GDM1 (cell line): ENCODE results near the gene FKBP1C.
"Not testable (repeated sequence)": the region's sequence is repeated elsewhere in the genome, so short reads cannot be mapped to it uniquely, and the experiment has no call there.

Source experiments
- DNase-seq: peaks from one replicate; lab custom pipeline; 2025; lab: John Stamatoyannopoulos, UW

Gene FKBP1C

DNA sequence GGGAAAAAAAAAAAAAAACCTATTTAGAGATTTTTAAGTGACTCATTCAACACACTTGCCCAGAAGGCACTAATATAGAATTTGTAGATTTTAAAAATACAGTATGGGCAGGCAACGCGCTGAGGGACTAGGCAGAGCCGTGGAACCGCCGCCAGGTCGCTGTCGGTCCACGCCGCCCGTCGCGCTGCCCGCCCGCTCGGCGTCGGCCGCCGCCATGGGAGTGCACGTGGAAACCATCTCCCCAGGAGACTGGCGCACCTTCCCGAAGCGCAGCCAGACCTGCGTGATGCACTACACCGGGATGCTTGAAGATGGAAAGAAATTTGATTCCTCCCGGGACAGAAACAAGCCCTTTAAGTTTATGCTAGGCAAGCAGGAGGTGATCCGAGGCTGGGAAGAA, at the start of gene FKBP1C:
TSS of gene FKBP1C (plus strand) at position 127 of the 400 bp plus-strand sequence.
- DNase-seq, result not testable (repeated sequence)

GRCh38 chr6:63164047-63164803, 47.0 kb upstream of the FKBP1C start:
- DNase-seq, result not testable (repeated sequence)

DNA sequence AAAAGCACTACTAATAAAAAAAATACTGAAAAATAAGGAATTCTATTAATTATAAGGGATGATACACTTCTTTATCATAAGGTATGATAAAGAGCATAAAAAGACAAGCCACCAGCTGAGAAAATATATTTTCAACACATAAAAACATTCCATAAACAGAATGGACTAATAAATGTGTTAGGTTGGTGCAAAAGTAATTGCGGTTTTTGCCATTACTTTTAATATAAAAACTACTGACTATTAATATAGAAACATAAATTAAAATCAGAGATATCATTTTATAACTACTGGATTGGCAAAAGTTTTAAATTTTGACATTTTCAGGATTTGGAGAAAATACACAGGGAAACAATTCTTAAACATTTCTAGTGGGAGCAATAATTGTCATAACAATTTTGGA, 37.1 kb upstream of the FKBP1C start:
- DNase-seq, result no peak

- no peak for DNase-seq
These were observed 35.1 kb upstream of the FKBP1C start for GRCh38 chr6:63176181-63176580.

DNA sequence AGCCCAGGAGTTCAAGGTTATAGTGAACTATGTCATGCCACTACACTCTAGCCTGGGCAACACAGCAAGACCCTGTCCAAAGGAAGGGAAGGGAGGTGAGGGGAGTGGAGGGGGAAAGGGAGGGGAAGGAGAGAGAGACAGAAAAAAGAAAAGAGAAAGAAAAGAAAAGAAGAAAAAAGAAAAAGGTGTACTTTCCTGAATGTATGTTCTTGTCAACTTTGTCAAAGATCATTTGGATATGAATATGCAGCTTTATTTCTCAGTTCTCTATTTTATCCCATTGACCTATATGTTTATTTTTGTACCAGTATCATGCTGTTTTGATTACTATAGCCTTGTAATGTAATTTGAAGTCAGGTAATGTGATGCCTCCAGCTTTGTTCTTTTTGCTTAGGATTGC, 30.9 kb upstream of the FKBP1C start:
- DNase-seq, result no peak

GRCh38 chr6:63186970-63187369, 24.3 kb upstream of the FKBP1C start:
- DNase-seq, result no peak

GRCh38 chr6:63188828-63189227, 22.4 kb upstream of the FKBP1C start:
- no peak for DNase-seq

DNA sequence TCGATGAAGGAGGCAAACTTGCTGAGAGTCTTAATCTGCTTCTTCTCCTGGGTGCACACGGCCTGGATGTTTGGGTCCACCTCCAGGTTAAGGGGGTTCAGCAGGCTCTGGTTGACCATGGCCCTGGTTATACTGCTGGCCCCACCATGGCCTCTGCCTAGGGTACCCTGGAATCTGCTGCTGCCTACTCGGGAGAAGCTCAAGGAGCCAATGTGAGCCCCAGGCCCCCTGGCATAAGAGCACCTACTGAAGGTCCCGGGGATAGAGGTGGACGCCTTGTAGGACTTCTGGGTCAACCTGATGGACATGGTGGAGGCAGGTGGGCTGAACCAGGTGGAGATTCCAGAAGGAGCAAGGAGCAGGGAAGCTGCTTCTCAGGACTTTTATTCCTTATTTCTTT, 17.9 kb upstream of the FKBP1C start:
- no peak for DNase-seq

DNA sequence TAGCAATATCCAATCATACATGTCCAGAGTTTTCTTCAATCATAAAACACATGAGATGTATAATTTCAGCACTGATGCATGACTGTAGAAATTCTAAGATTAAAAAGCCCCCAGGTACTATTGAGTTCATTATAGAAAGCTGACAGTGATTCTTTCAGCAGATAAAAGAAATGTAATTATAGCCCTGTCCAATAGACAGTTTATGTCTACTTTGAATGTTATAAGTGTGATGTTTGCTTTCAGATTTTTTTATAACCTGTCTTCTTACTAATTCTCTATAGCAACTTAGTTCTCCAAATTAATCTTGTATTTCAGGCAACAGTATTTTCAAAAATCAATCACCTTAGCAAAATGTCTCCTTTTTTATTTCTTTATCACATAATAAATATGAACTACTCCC, 13.5 kb upstream of the FKBP1C start:
- no peak for DNase-seq

DNA sequence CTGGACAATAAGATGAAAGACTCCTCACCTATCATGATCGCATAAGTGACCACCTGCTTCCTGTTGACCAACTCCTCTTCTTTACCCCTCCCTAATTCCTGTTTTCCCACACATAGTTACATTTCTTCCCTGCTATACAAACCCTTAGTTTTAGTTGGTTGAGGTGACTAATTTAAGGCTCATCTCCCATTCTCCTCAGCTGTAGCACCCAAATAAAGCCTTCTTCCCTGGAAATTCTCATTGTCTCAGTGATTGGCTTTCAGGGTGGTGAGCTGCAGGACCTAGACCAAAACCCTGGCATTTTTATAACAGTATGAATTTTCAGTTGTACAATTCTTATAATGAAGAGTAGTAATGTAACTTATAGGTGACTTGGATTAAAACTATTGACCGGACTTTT, 2.1 kb downstream of the FKBP1C start:
- no peak for DNase-seq

DNA sequence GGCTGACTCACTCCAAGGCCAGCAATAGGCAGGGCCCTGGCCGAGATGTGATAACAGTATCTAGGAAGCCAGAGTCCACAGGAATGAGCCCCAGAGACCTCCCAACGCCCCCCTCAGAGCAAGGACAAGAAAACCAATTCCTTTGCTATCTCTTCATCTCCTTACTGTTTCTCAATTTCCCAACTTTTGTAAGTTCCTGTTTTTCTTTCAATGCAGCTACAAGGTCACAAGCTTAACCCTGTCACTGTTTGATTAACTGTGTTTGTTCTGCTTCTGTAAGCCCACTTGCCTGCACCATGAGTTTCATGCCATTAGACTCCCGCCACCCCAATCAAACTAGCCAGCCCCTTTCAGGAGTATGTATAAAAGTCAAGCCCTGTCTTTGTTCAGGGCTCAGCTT, 3.5 kb downstream of the FKBP1C start:
- no peak for DNase-seq

DNA sequence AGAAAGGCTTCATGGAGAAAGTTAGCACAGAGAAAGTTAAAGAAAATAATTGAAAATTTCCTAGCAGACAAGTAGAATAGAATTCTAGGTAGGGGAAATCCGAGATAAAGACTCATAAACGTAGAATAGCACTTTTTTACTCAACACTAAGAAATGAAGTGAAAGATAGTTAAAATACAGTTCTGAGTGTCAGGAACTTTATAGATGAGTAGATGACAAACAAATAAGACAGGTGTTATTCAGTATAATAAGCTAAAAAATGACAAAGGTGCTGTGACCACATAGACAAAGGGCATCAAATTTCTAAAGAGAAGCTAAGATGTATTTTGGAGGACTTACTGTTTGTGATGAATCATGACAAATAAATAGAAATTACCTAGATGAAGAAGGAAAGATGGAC, 12.9 kb downstream of the FKBP1C start:
- no peak for DNase-seq

GRCh38 chr6:63225987-63226386, 14.7 kb downstream of the FKBP1C start:
- not testable (repeated sequence) for DNase-seq

GRCh38 chr6:63227928-63228894, 16.9 kb downstream of the FKBP1C start:
- DNase-seq, result not testable (repeated sequence)

DNA sequence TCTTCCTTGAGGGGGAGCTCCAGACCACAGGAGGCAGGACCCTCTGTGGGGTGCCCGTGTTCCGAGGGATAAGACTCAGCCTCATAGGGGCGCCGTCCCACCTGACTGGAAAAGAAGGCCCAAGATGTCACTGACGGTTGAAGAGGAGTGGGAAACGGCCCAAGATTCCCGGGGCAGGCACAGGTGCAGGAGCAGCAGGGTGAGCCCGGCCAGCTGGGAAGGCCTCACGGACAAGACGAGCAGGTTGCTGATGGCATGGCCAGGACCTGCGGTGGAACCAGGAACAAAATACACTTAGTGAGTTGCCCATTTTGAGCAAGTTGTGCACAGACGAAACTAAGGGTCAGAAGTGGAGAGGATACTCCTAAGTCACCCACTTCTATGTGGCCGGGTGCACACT, 18.8 kb downstream of the FKBP1C start:
- DNase-seq, result not testable (repeated sequence)

DNA sequence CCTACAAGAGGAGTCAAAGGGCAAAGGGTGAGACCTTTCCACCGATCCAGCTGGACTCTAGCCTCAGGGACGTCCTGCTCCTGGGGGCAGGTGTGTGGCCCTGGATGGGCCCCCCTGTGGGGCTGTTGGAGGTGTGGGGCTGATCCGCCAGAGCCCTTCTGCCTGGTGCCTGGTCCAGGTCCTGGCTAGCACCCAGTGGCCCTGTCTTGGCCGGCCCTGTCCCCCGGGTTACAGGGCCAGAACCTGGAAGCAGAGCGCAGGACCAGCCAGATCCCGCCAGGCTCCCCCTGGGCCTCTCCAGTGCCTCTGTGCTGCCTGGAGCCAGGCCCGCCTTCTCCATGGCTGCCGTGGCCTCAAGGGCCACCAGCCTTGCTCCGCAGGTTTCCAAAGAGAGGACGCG, 19.2 kb downstream of the FKBP1C start:
- DNase-seq, result not testable (repeated sequence)

- DNase-seq, result no peak
These were observed 25.1 kb downstream of the FKBP1C start for GRCh38 chr6:63236398-63236817.

- DNase-seq, result no peak
These were observed 34.2 kb downstream of the FKBP1C start for GRCh38 chr6:63245420-63245819.

DNA sequence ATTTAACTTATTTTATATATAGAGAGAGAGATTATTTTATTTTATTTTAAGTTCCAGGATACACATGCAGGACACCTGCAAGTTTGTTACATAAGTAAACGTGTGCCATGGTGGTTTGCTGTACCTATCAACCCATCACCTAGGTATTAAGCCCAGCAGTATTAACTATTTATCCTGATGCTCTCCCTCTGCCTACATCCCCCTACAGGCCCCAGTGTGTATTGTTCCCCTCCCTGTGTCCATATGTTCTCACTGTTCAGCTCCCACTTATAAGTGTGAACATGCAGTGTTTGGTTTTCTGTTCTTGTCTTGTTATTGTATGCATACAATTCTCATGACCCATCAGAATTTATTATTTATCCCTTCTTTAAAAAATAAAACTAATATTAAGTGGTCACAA, 34.6 kb downstream of the FKBP1C start:
- DNase-seq, result no peak

- DNase-seq, result no peak
These were observed 35.3 kb downstream of the FKBP1C start for GRCh38 chr6:63246581-63246980.

- no peak for DNase-seq
These were observed 38.7 kb downstream of the FKBP1C start for GRCh38 chr6:63249875-63250482.

GRCh38 chr6:63259153-63259552, 47.9 kb downstream of the FKBP1C start:
- no peak for DNase-seq

GRCh38 chr6:63261820-63262219, 50.6 kb downstream of the FKBP1C start:
- no peak for DNase-seq
